ENCODE measurements around the gene RASA4. TPM values are rescaled to one million over a fixed set of nuclear protein-coding genes. Genes with fewer than 3 reads are reported as not detected.
"Not testable (repeated sequence)": the region's sequence is repeated elsewhere in the genome, so short reads cannot be mapped to it uniquely, and the experiment has no call there.

Gene RASA4
- total and polyA plus RNA-seq, 2 of the 4 experiments (the other 2 are of a cell fraction), result 3.8 to 18.6 TPM

- H4K91ac ChIP-seq (ENCODE audit: insufficient read depth, low read depth, low read length); H4K5ac ChIP-seq (ENCODE audit: low read depth, low read length); H3K4me3 ChIP-seq (ENCODE audit: insufficient read depth, low read depth, low read length); in situ Hi-C loops (cut with MboI; ENCODE audit: low sequenced_read_pairs); H3K36me3 ChIP-seq (ENCODE audit: control insufficient read depth, insufficient read depth, low read length); H3K14ac ChIP-seq (replicated peaks; ENCODE audit: low read depth, low read length); H2BK120ac ChIP-seq (ENCODE audit: low read depth, low read length); H2AFZ ChIP-seq (replicated peaks; ENCODE audit: low read length, poor library complexity); H3K27ac ChIP-seq (ENCODE audit: insufficient read depth, low read length); POLR2A ChIA-PET (ENCODE audit: unreplicated experiment); DNase-seq; H2BK15ac ChIP-seq (ENCODE audit: low read depth, low read length); H3K9me1 ChIP-seq (ENCODE audit: insufficient read depth, low read length); H2AK5ac ChIP-seq (ENCODE audit: low read depth, low read length); H3K9ac ChIP-seq (ENCODE audit: low read depth, low read length); H3K79me1 ChIP-seq (ENCODE audit: low read depth in 1 of 2, low read length in 2 of 2); H3K23ac ChIP-seq (ENCODE audit: low read depth, low read length); H3K9me3 ChIP-seq (ENCODE audit: control insufficient read depth, insufficient read depth, low read length); H2BK20ac ChIP-seq (ENCODE audit: low read depth, low read length); CTCF ChIA-PET; H3K4me1 ChIP-seq (ENCODE audit: control insufficient read depth, insufficient read depth, low read length); H4K20me1 ChIP-seq (ENCODE audit: insufficient read depth, low read length); H3K27me3 ChIP-seq (ENCODE audit: control insufficient read depth, insufficient read depth, low read length); H3K56ac ChIP-seq (ENCODE audit: extremely low read depth, insufficient read depth, low read length); H3K4ac ChIP-seq (ENCODE audit: low read depth, low read length); intact Hi-C loops (cut with micrococcal nuclease); H2BK5ac ChIP-seq (ENCODE audit: low read depth, low read length, poor library complexity, severe bottlenecking); H2AK9ac ChIP-seq (replicated peaks; ENCODE audit: low read depth, low read length, poor library complexity); dilution Hi-C loops (cut with HindIII; ENCODE audit: low sequenced_read_pairs, unreplicated experiment); ATAC-seq (ENCODE audit: low read depth); H4K8ac ChIP-seq (ENCODE audit: low read depth in 2 of 2, low read length in 2 of 2); H3K4me2 ChIP-seq (ENCODE audit: low read depth, low read length); H3K18ac ChIP-seq (ENCODE audit: low read depth, low read length); BruUV-seq (replicated peaks): not testable (repeated sequence)
- no CpG with 5 or more reads among the region's 8 CpGs for WGBS, 2 experiments (ENCODE audit: extremely low coverage in 2 of 2, insufficient read length in 1 of 2)
Measured at GRCh38 chr7:102618122-102618521, 1.6 kb upstream of the RASA4 start.

GRCh38 chr7:102615930-102616329 lies 626 bp downstream of the RASA4 start:
- DNase-seq; H4K20me1 ChIP-seq (ENCODE audit: insufficient read depth, low read length); H4K5ac ChIP-seq (ENCODE audit: low read depth, low read length); H3K4me2 ChIP-seq (ENCODE audit: low read depth, low read length); H3K4me3 ChIP-seq (ENCODE audit: insufficient read depth, low read depth, low read length); BruUV-seq (replicated peaks); H3K36me3 ChIP-seq (ENCODE audit: control insufficient read depth, insufficient read depth, low read length); H3K27ac ChIP-seq (ENCODE audit: insufficient read depth, low read length); H2AFZ ChIP-seq (replicated peaks; ENCODE audit: low read length, poor library complexity); H3K9me3 ChIP-seq (ENCODE audit: control insufficient read depth, insufficient read depth, low read length); H2AK9ac ChIP-seq (replicated peaks; ENCODE audit: low read depth, low read length, poor library complexity); ATAC-seq (ENCODE audit: low read depth); POLR2A ChIA-PET (ENCODE audit: unreplicated experiment); H2AK5ac ChIP-seq (ENCODE audit: low read depth, low read length); H2BK120ac ChIP-seq (ENCODE audit: low read depth, low read length); H2BK20ac ChIP-seq (ENCODE audit: low read depth, low read length); H3K27me3 ChIP-seq (ENCODE audit: control insufficient read depth, insufficient read depth, low read length); H4K91ac ChIP-seq (ENCODE audit: insufficient read depth, low read depth, low read length); H3K56ac ChIP-seq (ENCODE audit: extremely low read depth, insufficient read depth, low read length); intact Hi-C loops (cut with micrococcal nuclease); H2BK15ac ChIP-seq (ENCODE audit: low read depth, low read length); H3K4ac ChIP-seq (ENCODE audit: low read depth, low read length); H3K18ac ChIP-seq (ENCODE audit: low read depth, low read length); H3K14ac ChIP-seq (replicated peaks; ENCODE audit: low read depth, low read length); H3K9me1 ChIP-seq (ENCODE audit: insufficient read depth, low read length); H4K8ac ChIP-seq (ENCODE audit: low read depth in 2 of 2, low read length in 2 of 2); H3K4me1 ChIP-seq (ENCODE audit: control insufficient read depth, insufficient read depth, low read length); H3K9ac ChIP-seq (ENCODE audit: low read depth, low read length); dilution Hi-C loops (cut with HindIII; ENCODE audit: low sequenced_read_pairs, unreplicated experiment); H3K79me1 ChIP-seq (ENCODE audit: low read depth in 1 of 2, low read length in 2 of 2); H3K23ac ChIP-seq (ENCODE audit: low read depth, low read length); CTCF ChIA-PET; H2BK5ac ChIP-seq (ENCODE audit: low read depth, low read length, poor library complexity, severe bottlenecking); in situ Hi-C loops (cut with MboI; ENCODE audit: low sequenced_read_pairs): not testable (repeated sequence)
- WGBS, 2 experiments (ENCODE audit: extremely low coverage in 2 of 2, insufficient read length in 1 of 2), result no CpG with 5 or more reads among the region's 10 CpGs
